T follicular helper cell (primary cell): ENCODE measurements around the gene NSMCE4A.
"Not testable (repeated sequence)": the region's sequence is repeated elsewhere in the genome, so short reads cannot be mapped to it uniquely, and the experiment has no call there.

Experiments
- DNase-seq: peaks from one replicate; pipeline ENCODE4 v3.0.0-alpha.2; 2020; ENCODE audit warnings: low read depth

The NSMCE4A gene

DNA sequence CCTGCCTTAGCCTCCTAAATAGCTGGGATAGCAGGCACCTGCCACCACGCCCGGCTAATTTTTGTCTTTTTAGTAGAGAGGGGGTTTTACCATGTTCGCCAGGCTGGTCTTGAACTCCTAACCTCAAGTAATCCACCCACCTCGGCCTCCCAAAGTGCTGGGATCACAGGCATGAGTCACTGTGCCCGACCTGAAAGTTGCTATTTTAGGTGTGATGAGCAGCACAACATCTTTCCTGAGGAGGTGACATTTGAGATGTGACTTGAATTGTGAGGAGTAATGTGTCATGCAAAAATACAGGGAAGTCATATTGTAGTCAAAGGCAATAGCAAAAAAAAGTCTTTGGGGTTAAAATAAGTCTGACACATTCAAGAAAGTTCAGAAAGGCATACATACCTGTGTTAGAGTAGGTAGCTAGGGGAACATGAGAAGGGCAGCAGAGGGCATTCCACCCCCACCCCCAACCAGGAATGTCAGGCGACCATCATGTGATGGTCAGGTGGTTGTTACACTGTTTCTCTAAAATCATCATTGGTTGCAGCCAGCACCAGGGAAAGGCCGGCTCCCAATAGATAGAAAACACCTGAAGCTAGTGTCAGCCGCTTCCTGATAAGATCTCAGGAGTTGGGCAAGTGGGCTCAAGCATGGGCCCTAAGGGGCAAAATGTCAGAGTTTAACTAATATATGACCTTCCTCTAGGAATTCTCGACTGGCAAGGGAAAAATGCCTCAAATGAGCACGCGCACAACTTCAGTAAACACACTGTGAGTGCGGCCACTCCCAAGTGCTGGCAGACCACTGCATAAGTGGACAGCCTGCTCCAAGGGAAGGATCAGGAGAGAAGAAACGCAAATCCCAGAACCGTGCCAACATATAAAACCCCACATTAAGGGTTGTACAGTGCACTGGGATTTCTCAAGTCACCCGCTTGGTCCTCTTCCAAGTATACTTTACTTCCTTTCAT lies 13.6 kb upstream of the NSMCE4A start, which contains the start of gene TACC2:
Gene TACC2 (plus strand): TSS at position 803 of the 964 bp plus-strand sequence. CDS start 32,819 bp downstream, outside the sequence.
- DNase-seq: no peak

DNA sequence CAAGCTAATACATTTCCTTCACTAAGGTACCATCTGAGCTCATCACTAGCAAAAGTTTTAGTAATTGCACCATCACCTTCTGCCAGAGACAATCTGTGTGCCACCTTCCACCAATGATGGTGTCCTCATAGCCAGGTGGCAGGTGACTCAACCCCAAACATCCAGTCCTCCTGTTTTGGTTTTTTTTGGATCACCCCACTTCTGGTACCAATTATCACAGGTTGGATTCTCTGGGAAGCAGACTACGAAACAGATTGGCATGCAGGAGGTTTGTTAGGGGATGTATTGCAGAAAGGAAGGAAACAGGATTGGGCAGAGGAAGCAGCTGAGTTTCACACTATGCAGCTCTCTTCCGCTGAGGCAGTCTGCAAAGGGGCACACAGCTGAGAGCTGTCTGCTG lies 9.4 kb upstream of the NSMCE4A start:
- no peak for DNase-seq

DNA sequence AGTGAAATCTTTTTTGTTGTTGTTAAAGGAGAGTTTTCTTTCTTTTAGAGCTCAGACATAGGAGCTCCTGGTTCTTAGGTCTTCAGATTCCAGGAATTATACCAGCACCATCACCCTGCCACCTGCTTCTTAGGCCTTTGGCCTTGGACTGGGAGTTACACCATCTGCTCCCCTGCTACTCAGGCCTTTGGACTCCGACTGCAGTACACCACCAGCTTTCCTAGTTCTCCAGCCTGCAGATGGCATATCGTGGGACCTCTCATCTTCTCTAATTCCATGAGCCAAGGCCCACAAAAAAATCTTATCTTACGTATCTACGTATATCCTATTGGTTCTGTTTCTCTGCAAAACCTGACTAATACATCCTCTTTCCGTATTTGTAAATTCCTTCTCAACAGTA lies 8.8 kb upstream of the NSMCE4A start:
- no peak for DNase-seq

- no peak for DNase-seq
These were observed 6.3 kb upstream of the NSMCE4A start for GRCh38 chr10:121981346-121981745.

DNA sequence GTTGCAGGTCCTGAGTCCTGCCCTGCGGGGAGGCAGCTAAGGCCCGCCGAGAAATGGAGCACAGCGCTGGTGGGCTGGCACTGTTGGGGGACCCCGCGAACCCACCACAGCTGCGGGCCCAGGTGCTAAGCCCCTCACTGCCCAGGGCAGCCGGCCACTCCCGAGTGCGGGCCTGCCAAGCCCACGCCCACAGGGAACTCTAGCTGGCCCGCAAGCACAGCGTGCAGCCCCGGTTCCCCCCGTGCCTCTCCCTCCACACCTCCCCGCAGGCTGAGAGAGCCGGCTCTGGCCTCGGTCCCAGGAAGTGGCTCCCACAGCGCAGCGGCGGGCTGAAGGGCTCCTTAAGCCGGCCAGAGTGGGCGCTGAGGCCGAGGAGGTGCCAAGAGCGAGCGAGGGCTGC lies 3.5 kb upstream of the NSMCE4A start:
- no peak for DNase-seq

- no peak for DNase-seq
These were observed 1.6 kb upstream of the NSMCE4A start for GRCh38 chr10:121976607-121977006.

DNA sequence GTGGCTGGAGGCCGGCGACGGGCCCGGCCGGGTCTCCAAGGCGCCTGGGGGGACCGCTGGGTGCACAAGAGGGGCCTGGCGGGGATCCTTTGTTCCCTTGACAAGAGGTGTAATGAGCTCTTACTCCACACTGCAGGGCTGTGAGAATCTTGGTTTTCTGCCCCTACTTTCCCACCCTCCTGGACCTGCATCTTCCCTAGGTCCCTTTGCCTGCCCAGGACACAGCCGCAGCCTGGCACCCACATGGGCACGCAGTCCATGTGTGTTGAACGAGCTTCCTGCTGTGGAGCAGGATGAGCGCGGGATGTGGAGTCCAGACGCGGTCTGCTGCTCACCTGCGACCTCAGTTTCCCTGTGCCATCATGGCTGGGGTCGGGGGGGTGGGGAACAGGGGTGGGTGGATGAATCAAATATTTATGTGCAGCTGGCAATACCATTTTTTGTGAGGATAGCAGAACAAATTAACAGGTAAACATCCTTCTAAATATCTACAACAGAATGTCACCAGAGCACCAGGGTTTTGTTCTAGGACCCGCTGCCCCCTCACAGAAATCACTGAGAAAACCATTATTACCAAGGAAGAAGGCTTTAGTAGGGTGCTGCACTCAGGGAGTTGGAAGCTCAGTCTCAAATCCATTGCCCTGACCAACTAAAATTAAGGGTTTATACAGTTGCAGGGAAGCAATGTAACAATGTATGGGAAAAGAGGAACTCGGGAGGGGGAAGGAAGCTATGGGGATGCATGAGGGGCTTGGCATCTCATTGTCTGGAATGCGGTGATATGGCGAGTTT lies 474 bp upstream of the NSMCE4A start:
- DNase-seq: no peak

- no peak for DNase-seq
These were observed 940 bp downstream of the NSMCE4A start for GRCh38 chr10:121974019-121974534.

GRCh38 chr10:121969086-121969485 lies 5.9 kb downstream of the NSMCE4A start:
- DNase-seq: not testable (repeated sequence)

DNA sequence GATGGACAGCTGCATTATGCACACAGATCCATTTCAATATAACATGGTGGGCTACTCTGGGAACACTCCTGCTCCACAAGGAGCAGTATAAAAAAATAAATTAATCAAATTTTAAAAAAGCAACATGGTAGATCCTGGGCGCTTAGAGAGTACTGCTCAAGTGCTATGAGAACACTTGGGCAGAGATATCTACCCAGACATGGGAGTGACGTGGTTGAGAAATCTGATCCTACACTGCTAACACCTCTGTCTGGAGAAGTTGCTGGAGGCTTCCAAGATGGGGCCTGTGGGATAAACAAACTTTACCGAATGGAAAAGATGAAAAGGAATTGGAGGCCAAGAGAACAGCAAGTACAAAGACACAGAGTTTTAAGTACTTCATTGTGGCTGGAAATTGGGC lies 9.0 kb downstream of the NSMCE4A start:
- DNase-seq: no peak

- DNase-seq: no peak
These were observed 13.6 kb downstream of the NSMCE4A start for GRCh38 chr10:121961456-121961855.

DNA sequence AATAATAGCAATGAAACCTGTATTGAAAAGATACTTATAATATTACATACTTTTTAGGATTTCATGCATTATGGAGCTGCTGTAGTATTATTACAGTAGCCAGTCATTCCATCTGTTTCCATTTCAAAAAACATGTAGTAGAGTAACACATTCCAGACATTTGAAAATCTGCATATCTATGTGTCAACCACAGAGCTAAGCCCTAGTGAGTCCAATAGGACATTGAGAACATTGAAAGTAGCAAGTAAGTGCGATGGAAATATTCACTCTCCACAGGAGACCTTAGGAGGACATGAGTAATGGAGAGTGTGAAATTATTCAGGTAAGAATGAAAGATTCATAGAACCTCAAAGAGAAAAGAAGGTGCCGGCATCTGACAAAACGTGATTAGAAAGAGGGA lies 15.3 kb downstream of the NSMCE4A start:
- no peak for DNase-seq

DNA sequence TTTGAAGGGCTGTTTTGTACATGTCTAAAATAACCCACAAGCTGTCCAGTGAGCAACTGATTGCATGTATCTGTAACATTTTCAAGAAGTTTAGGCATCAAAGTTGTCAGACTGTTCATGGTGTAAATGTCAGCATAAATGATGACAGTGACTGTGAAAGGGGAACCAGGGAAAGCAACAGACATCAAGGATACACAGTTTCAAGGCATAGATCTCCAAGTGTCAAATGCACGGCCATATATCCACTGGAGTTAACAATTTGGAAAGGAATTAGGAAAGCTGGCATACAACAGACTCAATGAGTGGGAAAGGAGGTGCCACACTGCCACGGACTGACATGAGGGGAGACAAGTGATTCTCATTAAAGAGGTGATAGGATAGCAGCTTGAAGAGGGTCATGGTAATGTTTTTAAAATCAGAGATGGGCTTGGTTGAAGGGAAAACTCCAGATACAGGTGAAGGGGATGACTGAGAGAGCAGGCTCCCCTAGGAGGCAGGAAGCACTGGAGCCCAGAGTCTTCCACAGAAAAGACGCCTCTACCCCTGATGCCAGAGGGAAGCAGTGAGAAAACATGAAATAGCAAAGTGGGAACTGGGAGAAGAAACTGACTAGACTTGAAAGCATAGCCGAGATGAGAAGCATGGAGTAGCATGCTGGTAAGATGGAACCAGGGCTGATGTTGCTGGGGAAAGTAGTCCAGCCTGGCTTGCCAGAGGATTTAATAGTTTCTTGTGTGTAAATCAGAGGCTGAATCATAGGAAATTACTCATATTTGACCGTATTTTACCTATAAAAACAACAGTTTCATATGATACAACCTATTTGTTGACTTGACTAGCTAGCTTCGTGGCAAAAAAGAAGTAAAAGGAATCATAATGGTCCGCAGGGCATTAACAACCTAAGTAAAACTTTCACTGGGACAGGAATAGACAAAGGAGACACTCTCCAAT lies 18.6 kb downstream of the NSMCE4A start:
- DNase-seq: no peak

DNA sequence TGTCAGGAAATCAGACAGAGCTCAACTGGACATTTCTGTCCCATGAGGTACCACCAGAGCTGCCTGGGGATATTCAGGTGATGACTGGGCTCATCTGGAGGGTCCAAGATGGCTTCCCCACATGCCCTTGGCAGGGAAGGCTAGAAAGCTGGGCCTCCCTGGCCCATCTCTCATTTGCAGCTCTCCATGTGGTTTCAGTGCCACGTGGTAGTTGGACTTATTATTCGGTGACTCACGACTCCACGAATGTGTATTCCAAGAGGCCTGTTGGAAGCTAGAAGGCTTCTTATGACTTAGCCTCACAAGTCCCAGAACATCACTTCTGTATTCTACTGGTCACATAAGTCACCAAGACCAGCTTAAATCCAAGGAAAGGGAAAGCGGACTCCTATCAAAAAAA lies 22.8 kb downstream of the NSMCE4A start:
- no peak for DNase-seq

DNA sequence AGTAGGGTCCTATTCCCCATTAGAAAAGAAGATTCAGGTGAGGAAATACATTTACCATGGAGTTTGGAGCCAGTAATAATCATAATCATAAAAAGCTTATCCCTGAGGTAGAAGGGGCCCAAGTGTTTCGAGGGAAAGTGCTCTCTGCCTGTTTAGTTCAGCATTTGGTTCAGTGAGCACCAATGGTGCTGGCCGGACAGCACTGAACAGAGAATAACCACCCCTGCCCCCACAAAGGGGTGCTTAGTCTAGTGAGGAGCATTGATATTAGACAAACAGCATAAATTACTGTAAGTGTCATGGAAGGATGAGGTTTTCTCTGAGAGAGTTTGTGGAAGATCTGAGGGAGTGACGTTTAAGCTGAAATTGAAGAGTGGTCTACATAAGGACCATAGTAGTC lies 25.6 kb downstream of the NSMCE4A start:
- no peak for DNase-seq

DNA sequence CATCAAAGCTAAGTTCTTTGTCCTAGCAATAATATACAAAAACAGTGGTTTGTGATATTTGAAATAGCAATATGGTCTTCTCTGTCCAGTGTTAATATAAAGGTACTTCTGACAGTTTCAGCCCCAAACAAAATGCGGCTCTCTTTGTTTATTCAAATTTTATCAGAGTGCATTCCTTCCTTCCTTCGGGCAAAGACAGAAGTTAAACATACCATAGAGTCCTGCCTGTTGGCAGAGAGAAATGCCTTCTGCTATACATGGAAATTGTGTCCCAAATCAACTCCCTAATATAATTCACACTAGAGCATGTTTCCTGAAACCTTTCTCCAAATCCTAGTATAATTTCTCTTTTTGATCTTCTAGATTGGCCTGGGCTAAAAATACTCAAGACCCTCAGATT lies 26.0 kb downstream of the NSMCE4A start:
- no peak for DNase-seq

DNA sequence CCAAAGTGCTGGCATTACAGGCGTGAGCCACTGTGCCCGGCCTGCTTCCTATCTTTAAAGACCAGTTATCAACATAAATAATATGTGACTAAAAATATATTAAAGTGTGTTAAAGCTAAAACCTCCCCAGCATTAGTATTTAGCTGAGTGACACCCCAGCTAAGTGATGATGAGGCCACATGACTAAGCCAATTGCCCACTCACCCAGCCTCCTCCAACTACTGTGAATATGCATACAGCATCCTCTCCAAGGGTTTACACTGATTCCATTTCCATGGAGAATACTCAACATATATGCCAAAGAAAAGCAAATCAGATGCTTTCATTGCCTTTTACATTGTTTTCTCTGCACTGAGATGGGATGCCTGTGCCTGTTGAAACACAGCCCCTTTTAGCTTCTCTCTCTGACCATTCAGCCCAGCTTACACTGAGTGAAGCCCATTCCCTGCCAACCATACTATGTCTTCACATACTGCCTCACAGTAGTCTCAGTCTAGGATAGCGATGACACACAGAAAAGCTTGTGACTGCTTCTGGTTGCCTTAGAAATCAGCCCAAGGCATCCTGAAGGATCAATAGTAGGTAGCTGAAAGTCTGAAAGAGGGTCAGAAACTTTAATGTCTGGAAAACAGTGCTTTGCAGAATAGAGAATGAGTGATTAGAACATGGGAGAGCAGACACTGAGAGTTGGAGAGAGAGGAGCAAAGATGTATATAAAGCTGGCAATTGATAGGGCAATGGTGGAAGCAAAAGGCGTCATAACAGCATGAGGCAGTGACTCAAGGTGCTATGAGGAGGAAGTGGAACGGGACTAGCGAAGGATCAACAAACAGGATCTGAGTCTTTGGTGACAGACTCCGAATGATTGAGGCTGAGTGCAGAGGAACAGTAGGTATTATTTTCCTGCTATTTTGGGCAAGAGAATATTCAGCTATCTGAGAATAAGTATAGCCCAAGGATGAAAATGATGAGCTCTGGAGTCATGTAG lies 27.4 kb downstream of the NSMCE4A start:
- DNase-seq: no peak

- no peak for DNase-seq
These were observed 32.1 kb downstream of the NSMCE4A start for GRCh38 chr10:121942749-121943416.

GRCh38 chr10:121941532-121941931 lies 33.5 kb downstream of the NSMCE4A start:
- no peak for DNase-seq

GRCh38 chr10:121936295-121936694 lies 38.7 kb downstream of the NSMCE4A start:
- no peak for DNase-seq
